ENCODE data around the gene SEC22C. TPM values are rescaled to one million over a fixed set of nuclear protein-coding genes. Genes with fewer than 3 reads are reported as not detected.

Gene SEC22C
- total RNA-seq, 6 experiments from 2014 or later = 11.3 to 23.6 (median 13.8) TPM

GRCh38 chr3:42505849-42506410, 75.8 kb downstream of the SEC22C start:
- no peak overlapping the region for H3K27ac ChIP-seq

GRCh38 chr3:42505128-42505848, 76.5 kb downstream of the SEC22C start:
- ATAC-seq (no peak), DNase-seq (peak in 2 of 3 donors; percentile 35 to 39)
- TF ChIP-seq, protein P1, sequence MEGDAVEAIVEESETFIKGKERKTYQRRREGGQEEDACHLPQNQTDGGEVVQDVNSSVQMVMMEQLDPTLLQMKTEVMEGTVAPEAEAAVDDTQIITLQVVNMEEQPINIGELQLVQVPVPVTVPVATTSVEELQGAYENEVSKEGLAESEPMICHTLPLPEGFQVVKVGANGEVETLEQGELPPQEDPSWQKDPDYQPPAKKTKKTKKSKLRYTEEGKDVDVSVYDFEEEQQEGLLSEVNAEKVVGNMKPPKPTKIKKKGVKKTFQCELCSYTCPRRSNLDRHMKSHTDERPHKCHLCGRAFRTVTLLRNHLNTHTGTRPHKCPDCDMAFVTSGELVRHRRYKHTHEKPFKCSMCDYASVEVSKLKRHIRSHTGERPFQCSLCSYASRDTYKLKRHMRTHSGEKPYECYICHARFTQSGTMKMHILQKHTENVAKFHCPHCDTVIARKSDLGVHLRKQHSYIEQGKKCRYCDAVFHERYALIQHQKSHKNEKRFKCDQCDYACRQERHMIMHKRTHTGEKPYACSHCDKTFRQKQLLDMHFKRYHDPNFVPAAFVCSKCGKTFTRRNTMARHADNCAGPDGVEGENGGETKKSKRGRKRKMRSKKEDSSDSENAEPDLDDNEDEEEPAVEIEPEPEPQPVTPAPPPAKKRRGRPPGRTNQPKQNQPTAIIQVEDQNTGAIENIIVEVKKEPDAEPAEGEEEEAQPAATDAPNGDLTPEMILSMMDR (IDR thresholded peaks at IDR 0.05) = no peak
- no peak for TF ChIP-seq POLR2A (IDR thresholded peaks at IDR 0.05)
- intact Hi-C loops (cut with DNase I) = no loop called here
- H3K9me3 ChIP-seq = no peaks in the 10 kb centered on the region
- H3K4me3 ChIP-seq = peak overlapping the region in 1 of 3 donors; percentile 14
- no peak overlapping the region for H3K27ac ChIP-seq
- H3K36me3 ChIP-seq = no peaks in the 10 kb centered on the region
- H3K27me3 ChIP-seq = no peaks in the 10 kb centered on the region
- 60% methylated on average over 1 of the region's 6 CpGs for WGBS (ENCODE audit: insufficient coverage, low coverage, low lambda C conversion rate, missing lambda C conversion rate)
- H3K4me1 ChIP-seq = peaks cover 0 to 10% (median 5%) of the 10 kb centered on the region in 4 donors

More at GRCh38 chr3:42505849-42506410, 75.8 kb downstream of the SEC22C start:
- H3K9me3 ChIP-seq = no peaks in the 10 kb centered on the region
- 67% methylated on average over 1 of the region's 4 CpGs for WGBS (ENCODE audit: insufficient coverage, low coverage, low lambda C conversion rate, missing lambda C conversion rate)
- H3K4me1 ChIP-seq = peaks cover 0 to 10% (median 5%) of the 10 kb centered on the region in 4 donors
- DNase-seq (peak in 2 of 3 donors; percentile 19 to 35), ATAC-seq (no peak)
- H3K4me3 ChIP-seq = no peak overlapping the region
- H3K36me3 ChIP-seq = no peaks in the 10 kb centered on the region
- no peaks in the 10 kb centered on the region for H3K27me3 ChIP-seq
- TF ChIP-seq POLR2A (IDR thresholded peaks at IDR 0.05) = no peak
- TF ChIP-seq, protein P1 (IDR thresholded peaks at IDR 0.05) = no peak
- intact Hi-C loops (cut with DNase I) = no loop called here

GRCh38 chr3:42504334-42505127, 77.2 kb downstream of the SEC22C start:
- H3K27me3 ChIP-seq = no peaks in the 10 kb centered on the region
- peak in 2 of 3 donors; percentile 31 to 32 for DNase-seq
- intact Hi-C loops (cut with DNase I) = no loop called here
- no peaks in the 10 kb centered on the region for H3K36me3 ChIP-seq
- no peak for ATAC-seq
- peaks cover 0 to 10% (median 5%) of the 10 kb centered on the region in 4 donors for H3K4me1 ChIP-seq
- H3K9me3 ChIP-seq = no peaks in the 10 kb centered on the region
- no peak overlapping the region for H3K27ac ChIP-seq
- TF ChIP-seq POLR2A (IDR thresholded peaks at IDR 0.05) = no peak
- TF ChIP-seq, protein P1 (IDR thresholded peaks at IDR 0.05) = no peak
- H3K4me3 ChIP-seq = peak overlapping the region in 1 of 3 donors; percentile 35
- WGBS (ENCODE audit: insufficient coverage, low coverage, low lambda C conversion rate, missing lambda C conversion rate) = 64% methylated on average over 6 of the region's 10 CpGs

DNA sequence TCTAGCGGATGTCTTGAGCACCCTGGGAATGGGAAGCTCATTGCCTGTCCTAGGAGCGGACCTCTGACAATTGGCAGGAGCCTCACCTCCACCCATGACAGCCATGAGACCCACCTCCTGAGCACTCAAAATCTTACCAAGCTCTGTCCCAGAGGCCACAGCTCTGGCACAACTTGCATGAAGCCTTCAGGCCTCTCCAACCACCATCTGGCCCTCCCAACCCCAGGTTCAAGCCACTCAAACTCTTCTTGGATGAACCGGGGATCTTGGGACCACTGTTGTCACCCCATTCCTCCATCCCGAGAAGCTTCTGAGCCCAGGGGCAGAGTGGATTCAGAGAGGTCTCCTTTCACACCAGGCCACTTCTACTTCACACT, 77.8 kb downstream of the SEC22C start:
- H3K9me3 ChIP-seq = no peaks in the 10 kb centered on the region
- no peak for ATAC-seq
- WGBS (ENCODE audit: insufficient coverage, low coverage, low lambda C conversion rate, missing lambda C conversion rate) = no CpG with 5 or more reads among the region's 4 CpGs
- peaks cover 0 to 10% (median 5%) of the 10 kb centered on the region in 4 donors for H3K4me1 ChIP-seq
- H3K27ac ChIP-seq = no peak overlapping the region
- no peak for TF ChIP-seq POLR2A (IDR thresholded peaks at IDR 0.05)
- TF ChIP-seq, protein P1 (IDR thresholded peaks at IDR 0.05) = no peak
- no peaks in the 10 kb centered on the region for H3K27me3 ChIP-seq
- peak overlapping the region in 2 of 3 donors; percentile 35 to 42 for H3K4me3 ChIP-seq
- no peaks in the 10 kb centered on the region for H3K36me3 ChIP-seq
- peak in 1 of 3 donors; percentile 29 for DNase-seq
- intact Hi-C loops (cut with DNase I) = no loop called here
